ENCODE measurements around the gene PLEKHG4.

PLEKHG4 gene

DNA sequence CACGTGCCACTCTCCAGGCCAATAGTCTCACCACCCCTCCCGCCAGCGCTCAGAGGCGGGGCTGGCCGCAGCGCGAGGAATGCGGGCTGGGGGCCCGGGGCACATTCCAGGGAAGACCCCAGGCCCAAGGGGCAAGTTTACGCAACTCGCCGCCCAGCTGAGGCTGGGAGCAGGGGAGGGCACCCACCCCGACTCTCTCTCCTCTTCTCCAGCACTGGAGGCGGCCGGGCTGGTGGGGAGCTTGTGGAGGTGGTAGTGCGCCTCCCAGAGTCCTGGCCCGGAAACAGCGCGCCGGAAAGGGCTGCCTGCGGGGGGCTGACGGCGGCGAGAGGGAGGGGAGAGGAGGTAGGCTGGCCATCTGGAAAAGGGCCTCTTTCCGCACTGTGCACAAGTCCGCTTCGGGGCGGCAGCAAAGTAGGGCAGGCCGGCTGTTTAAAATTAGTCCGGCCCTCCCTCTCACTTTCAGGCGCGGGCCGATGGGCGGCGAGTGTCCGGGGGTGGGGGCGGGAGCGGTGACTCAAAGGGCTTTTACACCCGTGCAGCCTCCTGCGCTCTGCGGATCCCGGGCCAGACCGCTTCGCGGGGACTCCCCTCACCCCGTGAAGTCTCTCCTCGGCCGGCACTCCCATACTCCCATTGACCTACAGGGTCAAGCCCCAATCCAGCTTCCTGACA lies 33.1 kb upstream of the PLEKHG4 start:
- DNase-seq = no peak

DNA sequence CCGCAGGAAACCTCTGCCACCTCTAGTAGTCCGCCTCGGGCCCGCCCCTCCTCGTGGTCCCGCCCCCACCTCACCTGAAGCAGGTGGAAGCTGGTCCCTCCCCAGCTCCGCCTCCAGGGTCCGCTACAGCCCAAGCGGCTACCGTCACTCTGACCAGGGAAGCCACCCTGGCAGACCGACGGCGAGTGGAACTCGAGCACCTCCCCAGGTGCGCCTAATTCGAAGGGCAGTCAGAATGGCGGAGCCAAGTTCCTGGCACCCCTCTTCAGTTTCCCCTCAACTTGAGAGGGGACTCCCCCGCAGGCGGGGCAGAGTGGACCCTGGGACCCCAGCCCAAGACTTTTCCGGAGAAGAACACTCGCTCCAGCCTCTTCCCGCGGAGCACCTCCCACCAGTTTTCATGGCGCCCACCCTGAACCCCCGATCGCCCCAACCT lies 32.6 kb upstream of the PLEKHG4 start:
- no peak for DNase-seq

DNA sequence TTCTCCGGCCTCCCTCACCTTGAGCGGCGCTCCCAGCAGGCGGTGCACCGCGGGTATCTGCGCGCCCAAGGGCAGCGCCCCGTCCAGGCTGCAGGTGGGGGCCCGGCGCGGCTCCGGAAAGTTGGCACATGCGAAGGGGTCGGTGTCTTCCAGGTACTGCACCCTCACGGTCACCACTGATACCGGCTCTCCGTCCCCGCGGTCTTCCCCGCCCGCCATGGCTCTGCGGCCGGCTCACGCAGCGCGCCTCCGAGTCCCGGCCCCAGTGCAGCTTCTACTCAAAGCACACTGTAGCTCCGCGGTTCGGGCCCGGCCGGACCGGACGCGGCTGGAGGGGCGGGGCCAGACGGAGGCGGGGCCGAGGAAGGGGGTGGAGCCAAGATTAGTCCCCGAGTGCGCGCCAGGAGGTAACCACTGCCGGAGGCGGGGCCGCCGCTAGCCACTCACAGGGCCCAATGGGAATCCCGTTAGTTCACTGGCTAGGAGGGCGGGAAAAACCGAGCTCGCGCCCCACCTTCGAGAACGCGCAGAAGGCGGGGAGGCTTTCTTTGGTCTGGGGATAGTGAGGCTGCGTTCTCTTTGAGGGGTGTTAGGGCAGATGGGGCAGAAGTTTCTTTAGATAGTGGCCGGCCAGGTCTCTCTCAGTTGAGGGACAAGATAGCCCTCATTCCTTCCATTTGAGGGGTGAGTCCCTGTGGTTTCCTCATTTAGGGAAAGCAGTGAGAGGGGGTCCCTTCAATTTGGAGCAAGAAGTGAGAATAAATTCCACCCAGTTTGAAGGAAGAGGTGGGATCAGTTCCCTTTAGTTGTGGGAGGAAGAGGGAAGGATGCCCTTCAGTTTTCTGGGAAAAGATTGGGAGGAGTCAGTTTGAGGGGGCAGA lies 31.9 kb upstream of the PLEKHG4 start, which contains the start of gene FHOD1:
Gene FHOD1 (minus strand): TSS at position 290 of the 881 bp plus-strand sequence. CDS start 71 bp downstream, at position 219.
- DNase-seq = peak; percentile 72

DNA sequence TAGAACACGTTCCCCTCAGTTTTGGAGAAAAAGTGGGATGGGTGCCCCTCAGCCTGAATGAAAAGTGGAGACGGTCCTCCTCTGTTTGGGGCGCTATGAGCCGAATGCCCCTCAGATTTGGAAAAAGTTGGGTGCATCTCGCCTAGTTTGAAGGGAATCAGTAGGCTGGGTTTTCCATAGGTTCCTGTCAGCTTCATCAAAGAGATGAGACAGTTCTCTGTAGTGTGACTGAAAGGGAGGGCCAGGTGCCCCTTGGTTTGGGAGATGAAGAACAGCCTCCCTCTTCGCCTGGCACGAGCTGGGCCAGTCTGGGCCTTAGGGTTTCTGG lies 31.3 kb upstream of the PLEKHG4 start:
- no peak for DNase-seq

DNA sequence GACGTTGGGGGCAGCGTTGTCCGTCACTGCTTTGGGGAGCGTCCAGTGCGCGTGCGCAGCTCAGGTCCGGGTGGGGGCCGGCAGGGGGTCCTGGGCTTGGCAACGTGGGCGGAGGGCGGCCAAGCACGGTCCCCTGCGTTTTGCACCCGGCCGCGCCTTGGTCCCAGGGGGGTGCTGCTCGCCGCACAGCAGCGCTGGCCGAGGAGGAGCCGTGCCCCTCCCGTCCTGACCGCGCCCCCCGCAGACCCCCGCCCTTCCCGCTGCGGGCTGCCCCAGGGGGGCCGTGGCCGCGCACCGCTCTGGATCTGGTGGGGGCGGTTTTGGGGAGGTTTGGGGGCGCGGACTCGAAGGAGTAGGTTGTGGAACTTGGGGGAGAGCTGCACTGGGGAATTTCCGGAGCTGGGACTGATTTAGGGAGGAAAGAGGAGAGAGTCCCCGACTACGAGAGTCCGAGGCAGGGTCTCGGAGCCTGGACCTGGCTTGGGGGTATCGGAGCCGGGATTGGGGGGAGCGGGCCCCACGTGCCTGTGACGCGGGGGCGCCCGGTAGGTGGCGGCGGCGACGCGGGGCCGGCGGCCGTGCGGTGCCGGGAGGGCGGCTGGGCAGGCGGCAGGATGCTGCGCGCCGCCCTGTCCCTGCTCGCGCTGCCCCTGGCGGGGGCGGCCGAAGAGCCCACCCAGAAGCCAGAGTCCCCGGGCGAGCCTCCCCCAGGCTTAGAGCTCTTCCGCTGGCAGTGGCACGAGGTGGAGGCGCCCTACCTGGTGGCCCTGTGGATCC lies 30.7 kb upstream of the PLEKHG4 start, which contains the start of gene SLC9A5:
Gene SLC9A5 (plus strand): TSS at position 579 of the 777 bp plus-strand sequence. CDS start 36 bp downstream, at position 615.
- no peak for DNase-seq

DNA sequence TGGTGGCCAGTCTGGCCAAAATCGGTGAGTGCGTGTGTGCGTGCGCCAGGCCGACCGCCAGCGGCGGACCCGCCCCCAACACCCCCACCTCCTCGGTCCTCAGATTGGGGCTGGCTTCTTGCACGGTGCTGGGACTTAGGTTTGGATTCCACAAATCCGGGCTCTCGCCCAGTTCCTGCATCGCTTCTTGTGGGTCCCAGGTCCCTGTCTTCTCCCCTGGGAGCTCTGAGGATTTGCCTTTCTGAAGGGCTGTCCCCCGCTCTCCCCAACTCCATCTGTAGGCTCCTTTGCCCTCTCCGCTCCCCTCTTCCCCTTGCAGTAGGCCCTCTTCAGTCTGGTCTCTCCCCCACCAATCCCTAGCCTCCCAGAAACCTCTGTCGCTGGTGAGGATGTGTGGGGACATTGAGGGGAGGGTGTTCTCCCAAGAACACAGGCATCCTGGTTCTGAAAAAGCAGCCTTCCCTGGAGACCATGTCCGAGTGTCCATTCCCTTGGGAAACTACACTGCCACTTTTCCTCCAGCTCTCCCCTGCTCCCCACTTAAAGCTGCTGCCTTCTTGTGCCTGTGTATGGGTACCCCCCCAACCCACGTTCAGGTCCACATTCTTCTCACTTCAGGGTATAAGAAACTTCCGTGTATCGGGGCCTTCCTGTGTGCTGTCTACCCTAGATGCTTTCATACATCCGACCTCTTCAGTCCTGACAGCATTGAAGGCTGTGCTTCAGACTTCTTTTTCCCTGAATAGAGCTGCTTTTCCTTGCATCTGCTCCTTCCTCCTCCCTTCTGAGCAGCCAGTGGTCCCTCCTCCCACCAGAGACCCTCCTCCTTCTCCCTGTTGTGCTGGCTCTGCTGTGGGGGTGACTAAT lies 29.9 kb upstream of the PLEKHG4 start:
- no peak for DNase-seq

DNA sequence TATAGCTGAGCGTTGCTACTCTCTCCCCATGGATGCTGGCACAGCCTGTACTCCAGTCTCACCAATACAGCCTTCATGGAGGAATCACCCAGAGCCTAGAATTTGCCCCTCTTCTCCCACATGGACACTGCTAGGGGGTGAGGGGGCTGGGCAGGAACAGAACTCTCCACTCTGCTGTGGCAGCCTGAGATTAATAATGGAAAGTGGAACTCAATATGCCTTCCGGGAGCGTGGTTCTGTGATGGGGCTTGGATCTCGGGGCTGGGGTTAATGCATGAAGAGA lies 29.3 kb upstream of the PLEKHG4 start:
- no peak for DNase-seq

DNA sequence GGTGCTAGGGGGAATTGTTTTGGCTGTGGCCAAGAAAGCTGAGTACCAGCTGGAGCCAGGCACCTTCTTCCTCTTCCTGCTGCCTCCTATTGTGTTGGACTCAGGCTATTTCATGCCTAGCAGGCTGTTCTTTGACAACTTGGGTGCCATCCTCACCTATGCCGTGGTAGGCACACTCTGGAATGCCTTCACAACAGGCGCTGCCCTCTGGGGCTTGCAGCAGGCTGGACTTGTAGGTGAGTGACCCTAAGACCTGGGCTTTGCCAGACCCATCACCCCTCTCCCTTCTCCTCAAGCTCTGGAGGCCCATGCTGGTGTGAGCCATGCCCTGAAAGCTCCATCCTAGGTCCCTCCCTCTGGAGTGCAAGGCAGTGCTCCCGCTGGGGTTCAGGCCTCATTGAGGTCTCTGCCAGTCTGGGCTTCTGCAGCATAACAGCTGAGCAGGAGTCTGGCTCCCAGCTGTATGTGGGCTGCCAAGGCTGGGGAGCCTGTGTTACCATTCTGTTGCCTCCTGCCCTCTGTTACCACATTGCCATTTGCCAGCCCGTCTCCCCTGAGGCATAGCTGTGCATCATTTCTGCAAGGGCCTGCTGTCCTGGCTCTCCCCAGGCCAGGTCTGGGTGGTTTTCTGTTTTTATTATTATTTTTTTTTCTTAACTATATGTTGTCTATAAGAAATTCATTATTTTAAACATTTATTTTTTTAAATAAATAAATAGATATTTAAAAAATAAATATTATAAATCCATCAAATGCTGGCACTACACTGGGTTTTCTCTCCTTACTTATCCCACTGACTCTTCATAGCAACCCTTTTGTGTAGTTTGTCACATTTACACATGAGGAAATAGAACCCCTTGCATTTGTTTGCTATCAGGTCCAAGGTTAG lies 26.5 kb upstream of the PLEKHG4 start:
- DNase-seq = no peak

DNA sequence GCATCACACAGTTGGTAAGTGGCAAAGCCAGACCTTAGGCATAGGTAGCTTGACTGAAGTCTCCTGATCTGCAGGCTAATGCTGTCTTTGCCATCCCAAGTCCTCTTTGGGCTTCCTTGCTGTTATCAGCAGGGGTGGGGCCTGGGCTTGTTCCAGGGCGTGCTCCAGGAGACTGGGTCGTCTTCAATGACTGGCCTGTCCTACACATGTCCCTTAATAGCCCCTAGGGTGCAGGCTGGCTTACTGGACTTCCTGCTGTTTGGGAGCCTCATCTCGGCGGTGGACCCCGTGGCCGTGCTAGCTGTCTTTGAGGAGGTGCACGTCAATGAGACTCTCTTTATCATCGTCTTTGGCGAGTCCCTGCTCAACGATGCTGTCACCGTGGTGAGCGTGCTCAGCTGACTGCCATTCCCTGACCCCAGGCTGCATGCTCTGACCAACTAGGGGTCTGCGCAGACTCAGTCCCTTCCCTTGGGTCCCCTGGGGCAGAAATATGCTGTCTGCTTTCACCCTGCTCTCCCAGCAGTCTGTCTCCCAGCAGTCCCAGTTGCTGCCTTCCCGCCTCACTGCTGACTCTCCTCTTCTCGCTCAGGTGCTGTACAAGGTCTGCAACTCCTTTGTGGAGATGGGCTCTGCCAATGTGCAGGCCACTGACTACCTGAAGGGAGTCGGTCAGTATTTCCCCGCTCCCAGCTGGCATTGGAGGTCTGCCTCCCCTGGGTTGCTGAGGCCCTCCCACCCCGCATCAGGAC lies 24.4 kb upstream of the PLEKHG4 start:
- DNase-seq = no peak

DNA sequence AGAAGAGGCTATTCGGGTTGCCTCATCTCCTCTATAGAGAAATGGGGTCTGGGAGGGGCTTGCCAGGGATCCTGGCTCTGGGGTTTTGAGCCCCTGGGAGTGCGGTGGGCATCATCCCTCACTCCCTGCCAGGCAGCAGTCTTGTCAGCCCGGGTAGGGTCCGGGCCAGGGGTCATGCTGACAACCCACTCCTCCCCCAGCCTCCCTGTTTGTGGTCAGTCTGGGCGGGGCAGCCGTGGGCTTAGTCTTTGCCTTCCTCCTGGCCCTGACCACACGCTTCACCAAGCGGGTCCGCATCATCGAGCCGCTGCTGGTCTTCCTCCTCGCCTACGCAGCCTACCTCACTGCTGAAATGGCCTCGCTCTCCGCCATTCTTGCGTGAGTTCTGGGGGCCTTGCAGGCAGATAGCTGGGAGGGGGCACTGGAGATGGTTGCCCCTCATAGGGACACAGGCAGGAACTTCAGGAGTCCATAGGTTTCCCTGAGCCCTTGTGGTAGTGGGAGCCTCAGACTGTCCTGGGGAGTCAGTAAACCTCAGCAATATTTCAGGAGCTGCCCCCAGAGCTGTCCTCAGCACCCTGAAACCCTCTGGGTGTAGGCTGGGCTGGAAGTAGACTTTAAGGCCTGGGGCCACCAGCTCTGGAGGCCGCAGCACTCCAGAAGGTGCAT lies 23.6 kb upstream of the PLEKHG4 start:
- DNase-seq = no peak

DNA sequence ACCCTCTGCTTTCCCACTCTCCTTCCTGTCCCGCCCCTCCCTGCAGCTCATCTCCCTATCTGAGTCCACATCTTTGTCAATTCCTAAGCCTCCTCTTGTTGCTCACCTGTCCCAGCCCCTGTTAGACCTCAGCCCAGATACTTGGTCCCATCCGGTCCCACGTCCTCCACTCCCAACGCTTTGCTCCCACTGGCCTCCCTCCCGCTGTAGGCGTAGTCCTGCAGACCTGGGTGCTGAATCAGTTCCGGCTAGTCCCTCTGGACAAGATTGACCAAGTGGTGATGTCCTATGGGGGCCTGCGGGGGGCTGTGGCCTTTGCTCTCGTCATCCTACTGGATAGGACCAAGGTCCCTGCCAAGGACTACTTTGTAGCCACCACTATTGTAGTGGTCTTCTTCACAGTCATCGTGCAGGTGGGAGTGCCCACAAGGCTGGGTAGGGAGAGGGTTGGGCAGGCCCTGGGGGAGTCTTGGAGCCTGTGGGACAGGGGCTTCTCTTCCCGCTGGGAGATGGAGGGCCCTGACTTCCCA lies 22.6 kb upstream of the PLEKHG4 start:
- no peak for DNase-seq

DNA sequence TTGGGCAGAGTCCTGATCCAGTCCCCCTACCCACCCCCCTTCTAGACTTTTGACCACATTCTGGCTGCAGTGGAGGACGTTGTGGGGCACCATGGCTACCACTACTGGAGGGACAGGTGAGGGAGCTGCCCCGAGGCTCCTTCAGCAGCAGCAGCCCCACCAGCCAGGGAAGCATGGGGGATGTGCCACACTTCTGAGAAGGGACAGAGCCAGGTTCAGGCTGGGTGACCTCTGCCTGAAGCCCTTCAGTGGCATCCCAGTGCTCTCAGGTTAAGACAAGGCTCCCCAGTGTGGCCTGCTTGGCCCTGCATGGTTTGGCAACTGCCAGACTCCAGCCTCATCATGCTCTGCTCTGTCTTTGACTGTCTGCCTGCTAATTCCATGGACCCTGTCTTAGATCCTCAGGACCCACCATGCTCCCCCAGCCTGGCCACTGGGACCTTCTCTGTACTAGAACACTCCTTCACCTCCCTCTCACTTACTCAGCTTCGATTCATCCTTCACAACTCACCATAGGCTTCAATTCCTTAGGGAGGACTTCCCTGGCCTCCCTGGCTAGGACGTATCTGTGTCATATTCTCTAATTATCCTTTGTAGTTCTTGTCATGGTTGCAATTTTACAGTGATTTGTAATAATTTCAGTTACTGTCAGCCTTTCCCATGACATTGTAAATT lies 21.7 kb upstream of the PLEKHG4 start:
- DNase-seq = no peak

DNA sequence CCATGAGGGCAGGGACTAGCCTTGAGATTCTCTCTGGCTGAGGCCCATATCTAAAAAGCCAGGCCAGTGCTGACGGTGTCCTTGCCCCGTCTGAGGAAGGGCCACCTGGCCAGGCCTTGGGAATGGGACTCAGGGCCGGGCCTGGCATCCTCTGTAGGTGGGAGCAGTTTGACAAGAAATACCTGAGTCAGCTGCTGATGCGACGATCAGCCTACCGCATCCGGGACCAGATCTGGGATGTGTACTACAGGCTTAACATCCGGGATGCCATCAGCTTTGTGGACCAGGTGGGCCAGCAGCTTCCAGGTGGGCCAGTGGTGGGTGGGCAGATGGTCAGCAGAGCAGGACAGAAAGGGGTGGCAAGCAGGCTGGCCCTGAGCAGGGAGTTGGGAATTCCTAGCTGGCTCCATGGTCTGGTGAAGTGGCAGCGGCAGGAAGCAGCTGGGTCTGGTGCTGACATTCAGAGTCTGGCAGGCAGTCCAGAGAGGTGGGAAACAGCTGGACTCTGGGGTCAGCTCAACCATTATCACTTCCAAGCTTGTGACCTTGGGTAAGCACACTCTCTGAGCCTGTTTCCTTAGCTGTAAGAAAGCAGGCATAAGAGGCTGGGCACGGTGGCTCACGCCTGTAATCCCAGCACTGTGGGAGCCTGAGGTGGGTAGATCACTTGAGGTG lies 21.0 kb upstream of the PLEKHG4 start:
- no peak for DNase-seq

DNA sequence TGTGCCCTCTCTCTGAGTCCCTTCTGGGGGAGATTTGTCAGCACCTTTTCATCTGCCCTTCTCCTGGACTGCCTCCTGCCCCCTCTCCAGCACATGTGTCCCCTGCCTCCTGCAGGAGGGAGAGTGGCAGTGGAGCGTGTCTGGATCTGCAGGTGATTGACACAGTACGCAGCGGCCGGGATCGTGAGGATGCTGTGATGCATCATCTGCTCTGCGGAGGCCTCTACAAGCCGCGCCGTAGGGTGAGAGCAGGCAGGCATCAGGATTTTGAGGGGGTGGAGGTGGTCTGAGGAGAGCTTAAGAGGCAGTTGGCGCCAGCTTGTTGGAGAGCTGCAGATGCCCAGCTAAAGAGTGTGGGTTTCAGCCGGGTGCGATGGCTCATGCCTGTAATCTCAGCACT lies 19.6 kb upstream of the PLEKHG4 start:
- DNase-seq = no peak

DNA sequence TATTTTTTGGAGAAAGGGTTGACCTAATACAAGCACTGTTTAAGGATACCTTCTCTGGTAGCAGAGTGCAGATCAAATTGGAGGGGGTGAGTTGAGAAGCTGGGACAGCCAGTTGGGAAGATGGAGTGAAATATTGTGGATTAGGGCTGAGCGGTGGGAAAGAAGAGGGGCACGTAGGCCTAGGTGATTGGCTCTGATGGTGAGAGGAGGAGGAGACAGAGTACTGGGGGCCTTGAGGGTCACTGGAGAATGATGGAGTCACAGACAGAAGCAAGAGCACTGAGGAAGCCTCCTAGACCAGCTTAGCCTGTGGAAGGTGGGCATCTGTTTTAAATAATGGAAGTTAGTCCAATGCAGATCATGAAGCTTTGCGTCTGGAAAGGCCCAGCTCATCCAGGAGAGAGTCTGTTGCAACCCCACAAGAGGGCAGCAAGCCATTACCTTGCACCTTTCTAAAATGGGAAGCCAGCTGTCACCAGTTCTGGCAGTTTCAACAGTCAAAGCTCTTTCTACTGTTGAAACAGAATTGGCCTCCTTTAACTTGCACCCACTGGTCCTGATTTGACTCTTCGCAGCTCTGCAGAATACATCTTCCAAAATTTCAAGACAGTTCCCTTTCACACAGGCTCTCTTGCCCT lies 18.8 kb upstream of the PLEKHG4 start:
- peak; percentile 31 for DNase-seq

DNA sequence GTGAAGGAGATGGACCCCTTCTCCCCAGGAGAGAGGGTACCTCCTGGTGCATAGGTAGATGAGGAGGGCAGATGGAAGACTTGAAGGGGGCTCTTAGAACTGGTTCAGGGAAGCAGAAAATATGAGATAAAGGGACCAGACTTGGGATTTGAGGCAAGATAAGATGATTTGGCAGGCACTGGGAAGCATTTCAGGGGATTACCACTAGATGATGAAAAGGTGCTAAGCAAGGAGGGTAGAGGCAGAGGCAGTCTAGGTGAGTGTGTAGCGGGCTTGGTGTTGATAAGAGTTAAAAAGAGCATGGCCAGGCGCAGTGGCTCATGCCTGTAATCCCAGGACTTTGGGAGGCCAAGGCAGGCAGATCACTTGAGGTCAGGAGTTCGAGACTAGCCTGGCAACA lies 16.1 kb upstream of the PLEKHG4 start:
- DNase-seq = no peak

DNA sequence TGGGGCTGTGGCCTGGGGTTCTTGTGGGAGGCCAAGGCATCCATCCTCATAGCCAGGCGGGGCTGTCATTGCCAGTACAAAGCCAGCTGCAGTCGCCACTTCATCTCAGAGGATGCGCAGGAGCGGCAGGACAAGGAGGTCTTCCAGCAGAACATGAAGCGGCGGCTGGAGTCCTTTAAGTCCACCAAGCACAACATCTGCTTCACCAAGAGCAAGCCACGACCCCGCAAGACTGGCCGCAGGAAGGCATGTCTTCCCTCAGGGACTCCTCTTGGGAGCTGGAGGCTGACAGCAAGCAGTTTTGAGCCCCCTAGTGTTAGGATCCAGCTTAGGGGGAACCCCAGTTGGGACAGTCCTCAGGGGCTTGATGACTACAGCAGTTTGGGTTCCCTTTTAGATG lies 15.1 kb upstream of the PLEKHG4 start:
- DNase-seq = no peak

DNA sequence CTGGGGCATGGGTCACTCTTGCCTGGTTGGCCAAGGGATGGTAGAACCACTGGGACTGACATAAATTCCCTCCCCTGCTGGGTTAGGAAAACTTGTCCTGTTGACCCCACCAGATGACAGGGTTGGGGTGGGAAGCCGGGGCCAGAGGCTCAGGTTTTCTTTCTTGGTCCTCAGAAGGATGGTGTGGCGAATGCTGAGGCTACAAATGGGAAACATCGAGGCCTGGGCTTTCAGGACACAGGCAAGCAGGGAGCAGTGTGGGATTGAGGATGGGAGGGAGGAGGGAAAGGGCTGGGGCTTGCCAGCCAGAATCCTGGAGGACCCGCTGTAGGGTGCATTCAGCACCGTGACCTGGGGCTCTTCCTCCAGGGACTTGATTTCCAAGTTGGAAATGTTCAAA lies 14.5 kb upstream of the PLEKHG4 start:
- DNase-seq = no peak
